ENCODE results near the gene ENO2. TPM values are rescaled to one million over a fixed set of nuclear protein-coding genes. Genes with fewer than 3 reads are reported as not detected.

The ENO2 gene
- total RNA-seq, 1 experiment from 2014 or later = 40.3 TPM

DNA sequence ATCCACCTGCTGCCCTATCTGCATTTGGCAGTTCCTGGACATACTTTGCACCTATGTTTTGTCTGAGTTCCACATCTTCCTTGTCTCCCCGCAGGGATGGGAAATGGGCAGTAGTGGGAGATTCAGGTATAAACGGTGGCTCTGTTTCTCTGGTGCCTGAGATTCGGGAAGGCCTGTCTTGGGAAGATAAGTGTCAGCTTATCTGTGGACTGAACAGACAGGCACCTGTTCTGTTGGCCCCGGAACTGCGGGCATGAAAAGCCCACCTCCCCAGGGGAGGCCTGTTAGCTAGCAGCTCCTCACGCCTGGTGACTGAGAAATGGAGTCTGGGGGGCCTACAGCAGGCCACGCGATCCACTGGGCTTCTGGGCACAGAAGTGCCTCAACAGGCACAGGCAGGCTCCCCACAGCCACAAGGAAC is 50.2 kb downstream of the ENO2 start:
- Histone ChIP-seq H3K4me3 (ENCODE audit: low read length) (no peak overlapping the region), H3K9me2 (replicated peaks; ENCODE audit: insufficient read depth, low read length) (no peaks in the 10 kb centered on the region), H3K9ac (ENCODE audit: low read length) (peak overlapping the region; percentile 30), H3K36me3 (ENCODE audit: insufficient read depth, low read length) (peaks cover 39% of the 10 kb centered on the region), H3K4me2 (ENCODE audit: low read depth, low read length, poor library complexity, severe bottlenecking) (peak overlapping the region; percentile 2), H3K9me3 (ENCODE audit: low read length) (no peaks in the 10 kb centered on the region), H2AFZ (ENCODE audit: low read length) (no peak overlapping the region), H3K27me3 (ENCODE audit: low read length) (no peaks in the 10 kb centered on the region), H3K27ac (ENCODE audit: low read length) (peak overlapping the region; percentile 58), H4K20me1 (ENCODE audit: insufficient read depth, low read depth, low read length) (0 out of 2 replicates have a peak, but pooled peaks cover 5% of the 10 kb centered on the region), H3K4me1 (ENCODE audit: low read length) (peaks cover 64% of the 10 kb centered on the region), H3K79me2 (ENCODE audit: low read length) (peaks cover 16% of the 10 kb centered on the region)
- no peak for DNase-seq

- Histone ChIP-seq H3K9ac (ENCODE audit: low read length) (peak overlapping the region; percentile 30), H4K20me1 (ENCODE audit: insufficient read depth, low read depth, low read length) (0 out of 2 replicates have a peak, but pooled peaks cover 5% of the 10 kb centered on the region), H3K9me2 (replicated peaks; ENCODE audit: insufficient read depth, low read length) (no peaks in the 10 kb centered on the region), H3K27me3 (ENCODE audit: low read length) (no peaks in the 10 kb centered on the region), H3K4me3 (ENCODE audit: low read length) (no peak overlapping the region), H3K79me2 (ENCODE audit: low read length) (peaks cover 22% of the 10 kb centered on the region), H2AFZ (ENCODE audit: low read length) (no peak overlapping the region), H3K4me2 (ENCODE audit: low read depth, low read length, poor library complexity, severe bottlenecking) (peak overlapping the region; percentile 2), H3K36me3 (ENCODE audit: insufficient read depth, low read length) (peaks cover 38% of the 10 kb centered on the region), H3K9me3 (ENCODE audit: low read length) (no peaks in the 10 kb centered on the region), H3K4me1 (ENCODE audit: low read length) (peaks cover 58% of the 10 kb centered on the region), H3K27ac (ENCODE audit: low read length) (peak overlapping the region; percentile 58)
- peak; percentile 96 for DNase-seq
Observed at GRCh38 chr12:6965026-6965661, 50.8 kb downstream of the ENO2 start.

DNA sequence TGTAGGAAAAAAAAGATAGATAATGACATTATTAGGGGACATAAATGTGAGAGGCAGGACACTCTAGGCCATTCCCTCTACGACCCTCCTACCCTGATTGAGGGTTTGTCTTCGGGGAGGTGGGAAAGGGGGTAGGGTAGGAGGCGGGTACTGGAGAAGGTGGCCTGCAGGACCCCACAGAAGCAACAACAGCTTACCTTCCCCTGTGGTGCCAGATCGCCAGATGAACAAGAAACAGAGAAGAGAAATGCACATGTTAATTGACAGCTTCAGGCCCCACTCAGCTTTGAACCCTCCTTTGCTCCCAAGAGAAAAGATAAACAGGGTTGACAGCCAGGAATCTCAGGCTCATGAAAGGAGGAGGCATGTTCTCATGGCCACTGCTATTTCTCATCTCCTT is 51.3 kb downstream of the ENO2 start:
- Histone ChIP-seq H3K4me2 (ENCODE audit: low read depth, low read length, poor library complexity, severe bottlenecking) (no peak overlapping the region), H3K9me3 (ENCODE audit: low read length) (no peaks in the 10 kb centered on the region), H3K27ac (ENCODE audit: low read length) (peak overlapping the region; percentile 58), H3K9ac (ENCODE audit: low read length) (no peak overlapping the region), H3K4me3 (ENCODE audit: low read length) (no peak overlapping the region), H3K27me3 (ENCODE audit: low read length) (no peaks in the 10 kb centered on the region), H3K36me3 (ENCODE audit: insufficient read depth, low read length) (peaks cover 33% of the 10 kb centered on the region), H3K9me2 (replicated peaks; ENCODE audit: insufficient read depth, low read length) (no peaks in the 10 kb centered on the region), H2AFZ (ENCODE audit: low read length) (no peak overlapping the region), H3K4me1 (ENCODE audit: low read length) (peaks cover 53% of the 10 kb centered on the region), H4K20me1 (ENCODE audit: insufficient read depth, low read depth, low read length) (0 out of 2 replicates have a peak, but pooled peaks cover 5% of the 10 kb centered on the region), H3K79me2 (ENCODE audit: low read length) (peaks cover 25% of the 10 kb centered on the region)
- no peak for DNase-seq

DNA sequence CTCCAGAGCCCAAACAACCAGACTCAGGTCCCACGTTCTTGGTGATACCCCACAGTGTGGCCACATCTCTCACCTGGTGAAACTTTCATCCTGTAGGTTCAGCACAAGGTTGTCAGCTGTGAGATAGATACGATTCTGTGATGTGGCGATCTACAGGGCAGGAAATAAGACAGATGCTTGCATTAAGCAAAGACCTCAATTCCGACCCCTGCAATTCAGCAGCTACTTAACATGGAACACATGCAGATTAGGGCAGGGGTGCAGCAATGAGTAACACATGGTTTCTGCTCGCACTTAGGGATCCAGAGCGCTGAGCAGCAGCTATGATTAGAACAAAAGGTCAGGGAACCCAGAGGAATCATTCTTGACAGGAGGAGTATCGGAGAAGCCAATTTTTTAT is 52.0 kb downstream of the ENO2 start:
- Histone ChIP-seq H3K4me3 (ENCODE audit: low read length) (no peak overlapping the region), H3K27ac (ENCODE audit: low read length) (peak overlapping the region; percentile 58), H3K36me3 (ENCODE audit: insufficient read depth, low read length) (peaks cover 33% of the 10 kb centered on the region), H3K9me2 (replicated peaks; ENCODE audit: insufficient read depth, low read length) (no peaks in the 10 kb centered on the region), H3K4me1 (ENCODE audit: low read length) (peaks cover 46% of the 10 kb centered on the region), H3K9me3 (ENCODE audit: low read length) (no peaks in the 10 kb centered on the region), H3K27me3 (ENCODE audit: low read length) (no peaks in the 10 kb centered on the region), H3K9ac (ENCODE audit: low read length) (no peak overlapping the region), H3K79me2 (ENCODE audit: low read length) (peaks cover 31% of the 10 kb centered on the region), H2AFZ (ENCODE audit: low read length) (no peak overlapping the region), H4K20me1 (ENCODE audit: insufficient read depth, low read depth, low read length) (0 out of 2 replicates have a peak, but pooled peaks cover 5% of the 10 kb centered on the region), H3K4me2 (ENCODE audit: low read depth, low read length, poor library complexity, severe bottlenecking) (no peak overlapping the region)
- no peak for DNase-seq

DNA sequence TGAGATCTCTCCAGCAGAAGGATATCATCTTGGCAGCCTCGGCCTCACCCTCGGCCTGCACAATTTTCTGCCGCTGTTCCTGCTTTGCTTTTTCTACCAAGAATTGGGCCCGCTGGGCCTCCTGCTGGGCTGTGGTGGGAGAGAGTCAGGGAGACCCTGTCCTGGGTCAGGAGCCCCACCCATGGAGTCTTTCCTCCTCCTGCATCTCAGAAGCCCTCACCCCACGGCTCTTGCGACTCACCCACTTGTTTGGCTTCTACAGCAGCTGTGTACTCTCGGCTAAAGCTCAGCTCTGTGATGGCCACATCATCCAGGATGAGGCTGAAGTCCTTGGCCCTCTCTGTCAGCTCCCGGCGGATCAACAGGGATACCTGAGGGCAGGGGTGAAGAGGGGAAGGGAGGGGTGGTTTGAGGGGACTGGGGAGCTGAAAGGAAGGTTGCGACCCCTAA is 53.3 kb downstream of the ENO2 start:
- no peak overlapping the region for H3K4me2 ChIP-seq (ENCODE audit: low read depth, low read length, poor library complexity, severe bottlenecking)

DNA sequence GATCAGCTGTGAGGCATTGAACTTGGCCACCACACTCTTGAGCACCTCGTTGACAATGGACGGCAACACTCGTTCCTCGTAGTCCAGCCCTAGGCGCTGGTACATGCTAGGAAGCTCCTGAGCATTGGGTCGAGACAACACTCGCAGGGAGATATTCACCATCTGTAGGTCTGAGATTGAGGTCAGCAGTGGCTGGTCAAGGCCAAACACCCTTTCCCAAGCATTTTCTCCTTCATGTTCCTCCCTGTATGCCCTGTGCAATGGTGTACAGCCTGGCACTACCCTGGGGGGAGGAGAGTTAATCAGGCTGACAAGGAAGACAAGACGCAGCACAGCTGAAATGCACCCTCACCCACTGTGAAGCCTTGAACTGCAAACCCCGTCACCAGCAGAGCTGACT is 54.0 kb downstream of the ENO2 start:
- Histone ChIP-seq H3K79me2 (ENCODE audit: low read length) (peaks cover 50% of the 10 kb centered on the region), H4K20me1 (ENCODE audit: insufficient read depth, low read depth, low read length) (0 out of 2 replicates have a peak, but pooled peaks cover 5% of the 10 kb centered on the region), H3K4me3 (ENCODE audit: low read length) (peak overlapping the region; percentile 95; the same call in 1 of the 2 replicates), H3K9me2 (replicated peaks; ENCODE audit: insufficient read depth, low read length) (no peaks in the 10 kb centered on the region), H3K4me1 (ENCODE audit: low read length) (peaks cover 55% of the 10 kb centered on the region), H3K4me2 (ENCODE audit: low read depth, low read length, poor library complexity, severe bottlenecking) (peak overlapping the region; percentile 67), H3K9me3 (ENCODE audit: low read length) (no peaks in the 10 kb centered on the region), H3K9ac (ENCODE audit: low read length) (peak overlapping the region; percentile 99), H3K36me3 (ENCODE audit: insufficient read depth, low read length) (peaks cover 41% of the 10 kb centered on the region), H3K27ac (ENCODE audit: low read length) (peak overlapping the region; percentile 86), H2AFZ (ENCODE audit: low read length) (no peak overlapping the region), H3K27me3 (ENCODE audit: low read length) (no peaks in the 10 kb centered on the region)
- DNase-seq = no peak

More for the DNA sequence above, 53.3 kb downstream of the ENO2 start:
- Histone ChIP-seq H3K9me2 (replicated peaks; ENCODE audit: insufficient read depth, low read length) (no peaks in the 10 kb centered on the region), H3K36me3 (ENCODE audit: insufficient read depth, low read length) (peaks cover 38% of the 10 kb centered on the region), H3K27ac (ENCODE audit: low read length) (no peak overlapping the region), H3K27me3 (ENCODE audit: low read length) (no peaks in the 10 kb centered on the region), H3K4me1 (ENCODE audit: low read length) (peaks cover 48% of the 10 kb centered on the region), H4K20me1 (ENCODE audit: insufficient read depth, low read depth, low read length) (0 out of 2 replicates have a peak, but pooled peaks cover 5% of the 10 kb centered on the region), H3K4me3 (ENCODE audit: low read length) (no peak overlapping the region), H3K9ac (ENCODE audit: low read length) (peak overlapping the region; percentile 99; the same call in 1 of the 2 replicates), H2AFZ (ENCODE audit: low read length) (no peak overlapping the region), H3K9me3 (ENCODE audit: low read length) (no peaks in the 10 kb centered on the region), H3K79me2 (ENCODE audit: low read length) (peaks cover 45% of the 10 kb centered on the region)
- no peak for DNase-seq

DNA sequence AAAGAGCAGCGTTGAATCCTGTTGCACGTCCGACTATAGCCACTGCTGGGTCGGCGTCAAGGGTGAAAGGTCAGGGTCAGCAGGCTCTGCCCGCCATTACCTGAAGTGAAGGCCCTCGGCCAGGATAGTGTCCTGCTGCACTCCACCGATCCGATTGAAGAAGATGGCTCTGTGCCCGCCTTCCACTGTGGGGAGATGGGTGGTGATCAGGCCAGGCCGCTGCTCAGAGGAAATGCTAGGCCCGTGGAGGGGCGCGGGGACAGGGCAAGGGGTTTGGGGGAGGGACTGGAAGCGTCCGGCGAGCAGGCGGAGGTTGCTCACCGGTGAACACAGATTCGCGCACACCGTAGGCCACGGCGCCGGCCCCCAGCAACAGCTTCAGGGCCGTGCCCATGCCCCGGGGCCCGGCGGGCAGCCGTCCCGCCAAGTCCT is 55.7 kb downstream of the ENO2 start:
- Histone ChIP-seq H3K4me1 (ENCODE audit: low read length) (peaks cover 64% of the 10 kb centered on the region), H3K4me3 (ENCODE audit: low read length) (peak overlapping the region; percentile 95)

More for the DNA sequence above, 55.7 kb downstream of the ENO2 start:
- peak overlapping the region; percentile 99 for H3K9ac ChIP-seq (ENCODE audit: low read length)
- H3K9me2 ChIP-seq (replicated peaks; ENCODE audit: insufficient read depth, low read length) = no peaks in the 10 kb centered on the region
- no peaks in the 10 kb centered on the region for H3K27me3 ChIP-seq (ENCODE audit: low read length)
- peak overlapping the region; percentile 86 for H3K27ac ChIP-seq (ENCODE audit: low read length)
- 0 out of 2 replicates have a peak, but pooled peaks cover 5% of the 10 kb centered on the region for H4K20me1 ChIP-seq (ENCODE audit: insufficient read depth, low read depth, low read length)
- H3K36me3 ChIP-seq (ENCODE audit: insufficient read depth, low read length) = peaks cover 48% of the 10 kb centered on the region
- H3K79me2 ChIP-seq (ENCODE audit: low read length) = peaks cover 50% of the 10 kb centered on the region
- no peaks in the 10 kb centered on the region for H3K9me3 ChIP-seq (ENCODE audit: low read length)
- no peak overlapping the region for H2AFZ ChIP-seq (ENCODE audit: low read length)
- peak overlapping the region; percentile 67 for H3K4me2 ChIP-seq (ENCODE audit: low read depth, low read length, poor library complexity, severe bottlenecking)
- DNase-seq = peak; percentile 62
